Stimulated activated naive CD4-positive, alpha-beta T cell treated with Interleukin-2 at 50 U/mL for 16 hours (primary cell): ENCODE measurements around the gene TEAD1.

ENCODE experiments used
- DNase-seq: peaks from one replicate; lab custom pipeline; 2025; lab: John Stamatoyannopoulos, UW

The TEAD1 gene

GRCh38 chr11:12686246-12687060 is 12.2 kb downstream of the TEAD1 start:
- DNase-seq = no peak

GRCh38 chr11:12687216-12687623 is 13.0 kb downstream of the TEAD1 start:
- DNase-seq = no peak

- DNase-seq = no peak
These were observed 13.5 kb downstream of the TEAD1 start for GRCh38 chr11:12687740-12688139.

- DNase-seq = no peak
These were observed 15.0 kb downstream of the TEAD1 start for GRCh38 chr11:12689029-12689755.

- no peak for DNase-seq
These were observed 16.4 kb downstream of the TEAD1 start for GRCh38 chr11:12690663-12691062.

GRCh38 chr11:12691473-12691872 is 17.3 kb downstream of the TEAD1 start:
- DNase-seq = no peak

- DNase-seq = no peak
These were observed 18.2 kb downstream of the TEAD1 start for GRCh38 chr11:12692229-12693075.

- DNase-seq = no peak
These were observed 18.9 kb downstream of the TEAD1 start for GRCh38 chr11:12693094-12693478.

- no peak for DNase-seq
These were observed 19.4 kb downstream of the TEAD1 start for GRCh38 chr11:12693479-12694182.

GRCh38 chr11:12694183-12694531 is 19.9 kb downstream of the TEAD1 start:
- no peak for DNase-seq

GRCh38 chr11:12695221-12695794 is 21.1 kb downstream of the TEAD1 start:
- no peak for DNase-seq

- no peak for DNase-seq
These were observed 21.7 kb downstream of the TEAD1 start for GRCh38 chr11:12695873-12696272.

GRCh38 chr11:12696911-12697581 is 22.8 kb downstream of the TEAD1 start:
- no peak for DNase-seq

- DNase-seq = no peak
These were observed 23.8 kb downstream of the TEAD1 start for GRCh38 chr11:12698048-12698447.

- DNase-seq = no peak
These were observed 27.8 kb downstream of the TEAD1 start for GRCh38 chr11:12701811-12702592.

GRCh38 chr11:12702999-12703453 is 28.8 kb downstream of the TEAD1 start:
- no peak for DNase-seq

GRCh38 chr11:12704049-12704448 is 29.8 kb downstream of the TEAD1 start:
- DNase-seq = no peak

GRCh38 chr11:12705874-12706273 is 31.7 kb downstream of the TEAD1 start:
- DNase-seq = no peak

- DNase-seq = no peak
These were observed 32.6 kb downstream of the TEAD1 start for GRCh38 chr11:12706545-12707499.
